Testis (tissue), 2 donors: ENCODE measurements around the gene CDH13.

Experiments used
- POLR2A ChIP-seq: fragments of 450-650 bp; IDR thresholded peaks from one replicate; pipeline ENCODE4 v1.6.1; 2017; ENCODE audit warnings: antibody characterized with exemption, mild to moderate bottlenecking, moderate library complexity
- TF ChIP-seq, protein P1 (sequence below), 3 experiments: fragments of 450-650 bp in 2 of 3; fragments of 200-600 bp in 1 of 3; sonication (generic) in 1 of 3; IDR thresholded peaks; one replicate each; pipeline ENCODE4 v1.5.1; 2016 to 2019; ENCODE audit warnings: antibody characterized with exemption in 3 of 3, mild to moderate bottlenecking in 2 of 3, moderate library complexity in 1 of 3

DNA sequence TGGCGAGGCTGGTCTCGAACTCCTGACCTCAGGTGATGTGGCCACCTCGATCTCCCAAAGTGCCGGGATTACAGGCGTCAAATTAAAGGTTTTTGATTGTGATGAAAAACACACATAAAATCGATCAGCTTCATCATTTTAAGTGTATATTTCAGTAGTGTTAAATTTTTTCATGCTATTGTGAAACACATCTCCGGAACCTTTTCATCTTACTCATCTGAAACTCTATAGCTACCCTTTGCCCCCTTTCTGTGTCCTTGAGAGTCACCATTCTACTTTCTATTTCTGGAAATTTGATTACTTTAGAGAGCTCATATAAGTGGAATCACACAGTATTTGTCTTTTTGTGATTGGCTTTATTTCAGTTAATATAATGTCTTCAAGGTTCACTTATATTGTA lies 702.7 kb downstream of the CDH13 start:
- TF ChIP-seq, protein P1, sequence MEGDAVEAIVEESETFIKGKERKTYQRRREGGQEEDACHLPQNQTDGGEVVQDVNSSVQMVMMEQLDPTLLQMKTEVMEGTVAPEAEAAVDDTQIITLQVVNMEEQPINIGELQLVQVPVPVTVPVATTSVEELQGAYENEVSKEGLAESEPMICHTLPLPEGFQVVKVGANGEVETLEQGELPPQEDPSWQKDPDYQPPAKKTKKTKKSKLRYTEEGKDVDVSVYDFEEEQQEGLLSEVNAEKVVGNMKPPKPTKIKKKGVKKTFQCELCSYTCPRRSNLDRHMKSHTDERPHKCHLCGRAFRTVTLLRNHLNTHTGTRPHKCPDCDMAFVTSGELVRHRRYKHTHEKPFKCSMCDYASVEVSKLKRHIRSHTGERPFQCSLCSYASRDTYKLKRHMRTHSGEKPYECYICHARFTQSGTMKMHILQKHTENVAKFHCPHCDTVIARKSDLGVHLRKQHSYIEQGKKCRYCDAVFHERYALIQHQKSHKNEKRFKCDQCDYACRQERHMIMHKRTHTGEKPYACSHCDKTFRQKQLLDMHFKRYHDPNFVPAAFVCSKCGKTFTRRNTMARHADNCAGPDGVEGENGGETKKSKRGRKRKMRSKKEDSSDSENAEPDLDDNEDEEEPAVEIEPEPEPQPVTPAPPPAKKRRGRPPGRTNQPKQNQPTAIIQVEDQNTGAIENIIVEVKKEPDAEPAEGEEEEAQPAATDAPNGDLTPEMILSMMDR (IDR thresholded peaks at IDR 0.05): no peak
- TF ChIP-seq POLR2A: no peak
